GM12891 (cell line): ENCODE measurements around the gene FBXO31.

Experiments
- POLR2A ChIP-seq: IDR thresholded peaks from 2 replicates; pipeline ENCODE4 v1.6.1; 2011; ENCODE audit warnings: low read depth, low read length, control low read depth
- POLR2AphosphoS5 ChIP-seq: IDR thresholded peaks from 2 replicates; pipeline ENCODE4 v1.6.1; 2011; ENCODE audit warnings: low read depth, low read length, control low read depth
- SPI1 ChIP-seq: IDR thresholded peaks from 2 replicates; pipeline ENCODE4 v1.6.1; 2011; ENCODE audit warnings: low read depth, low read length, control low read depth
- TAF1 ChIP-seq: IDR thresholded peaks from 2 replicates; pipeline ENCODE4 v1.6.1; 2011; ENCODE audit warnings: low read depth, low read length, control low read depth

GRCh38 chr16:87418644-87419043 is 35.1 kb upstream of the FBXO31 start:
- TF ChIP-seq POLR2A (no peak), TAF1 (no peak), POLR2AphosphoS5 (no peak), SPI1 (no peak)
